ENCODE measurements around the gene AEBP2. TPM values are rescaled to one million over a fixed set of nuclear protein-coding genes. Genes with fewer than 3 reads are reported as not detected.

Gene AEBP2
- total and polyA plus RNA-seq, 3 donors from 2014 or later: 30.8 to 62.0 (median 57.7) TPM

DNA sequence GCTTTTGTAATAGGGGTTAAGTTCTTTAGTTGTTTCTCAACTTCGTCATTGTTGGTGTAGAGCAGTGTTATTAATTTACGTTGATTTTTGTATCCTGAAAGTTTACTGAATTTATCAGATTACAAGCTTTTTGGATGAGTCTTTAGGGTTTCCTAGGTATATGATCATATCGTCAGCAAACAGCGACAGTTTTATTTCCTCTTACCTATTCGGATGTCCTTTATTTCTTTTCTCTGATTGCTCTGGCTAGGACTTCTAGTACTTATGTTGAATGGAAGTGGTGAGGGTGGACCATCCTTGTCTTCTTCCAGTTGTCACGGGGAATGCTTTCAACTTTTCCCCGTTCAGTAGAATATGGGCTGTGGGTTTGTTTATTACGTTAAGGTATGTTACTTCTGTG lies 37.8 kb downstream of the AEBP2 start:
- TF ChIP-seq POLR2A (IDR thresholded peaks at IDR 0.05) (no peak), CTCF (IDR thresholded peaks at IDR 0.05) (no peak)
- Histone ChIP-seq H3K9me3 (no peaks in the 10 kb centered on the region), H3K27ac (no peak overlapping the region), H3K27me3 (no peaks in the 10 kb centered on the region), H3K4me1 (peaks cover 5% of the 10 kb centered on the region), H3K36me3 (ENCODE audit: low read depth, missing control alignments) (no peaks in the 10 kb centered on the region), H3K4me3 (no peak overlapping the region)
- intact Hi-C loops (cut with DNase I; ENCODE audit: low total_unique reads): no loop called here
- no peak for DNase-seq
- WGBS, 2 donors: 95 to 96% methylated on average over 8 of the region's 8 CpGs

- TF ChIP-seq CTCF (IDR thresholded peaks at IDR 0.05) (no peak), POLR2A (IDR thresholded peaks at IDR 0.05) (no peak)
- DNase-seq: no peak
- intact Hi-C loops (cut with DNase I; ENCODE audit: low total_unique reads): no loop called here
- 74 to 92% methylated on average over 1 of the region's 1 CpG for WGBS, 2 donors
- no peaks in the 10 kb centered on the region for H3K27me3 ChIP-seq
- H3K9me3 ChIP-seq: no peaks in the 10 kb centered on the region
- no peak overlapping the region for H3K27ac ChIP-seq
- H3K36me3 ChIP-seq (ENCODE audit: low read depth, missing control alignments): no peaks in the 10 kb centered on the region
- no peak overlapping the region for H3K4me3 ChIP-seq
- peaks cover 18% of the 10 kb centered on the region for H3K4me1 ChIP-seq
Measured at GRCh38 chr12:19480459-19480858, 41.2 kb downstream of the AEBP2 start.

DNA sequence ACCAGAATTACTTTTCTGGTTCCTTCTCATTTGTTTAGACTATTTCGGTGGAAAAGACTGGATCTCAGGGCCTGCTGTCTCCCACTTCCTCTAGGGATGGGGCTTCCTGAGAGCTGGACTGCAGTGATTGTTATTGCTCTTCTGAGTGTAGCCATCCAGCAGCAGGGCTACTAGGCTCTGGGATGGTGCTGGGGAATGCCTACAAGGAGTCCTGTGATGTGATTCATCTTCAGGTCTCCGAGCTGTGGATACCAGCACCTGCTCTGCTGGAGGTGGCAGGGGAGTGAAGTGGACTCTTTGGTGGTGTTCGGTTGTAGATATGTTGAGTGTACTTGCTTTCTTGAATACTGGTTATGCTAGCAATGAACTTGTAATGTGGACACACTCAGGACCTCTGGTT lies 42.7 kb downstream of the AEBP2 start:
- peaks cover 18% of the 10 kb centered on the region for H3K4me1 ChIP-seq
- no peak overlapping the region for H3K27ac ChIP-seq
- H3K4me3 ChIP-seq: no peak overlapping the region
- no peaks in the 10 kb centered on the region for H3K36me3 ChIP-seq (ENCODE audit: low read depth, missing control alignments)
- 92 to 93% methylated on average over 3 of the region's 3 CpGs for WGBS, 2 donors
- no peaks in the 10 kb centered on the region for H3K27me3 ChIP-seq
- no peak for DNase-seq
- intact Hi-C loops (cut with DNase I; ENCODE audit: low total_unique reads): no loop called here
- TF ChIP-seq CTCF (IDR thresholded peaks at IDR 0.05): no peak
- TF ChIP-seq POLR2A (IDR thresholded peaks at IDR 0.05): no peak
- no peaks in the 10 kb centered on the region for H3K9me3 ChIP-seq

- TF ChIP-seq POLR2A (IDR thresholded peaks at IDR 0.05) (no peak), CTCF (IDR thresholded peaks at IDR 0.05) (no peak)
- intact Hi-C loops (cut with DNase I; ENCODE audit: low total_unique reads): no loop called here
- 82 to 93% methylated on average over 9 of the region's 9 CpGs for WGBS, 2 donors
- DNase-seq: peak; percentile 55
- Histone ChIP-seq H3K4me1 (peaks cover 18% of the 10 kb centered on the region), H3K9me3 (no peaks in the 10 kb centered on the region), H3K27me3 (no peaks in the 10 kb centered on the region), H3K4me3 (no peak overlapping the region), H3K36me3 (ENCODE audit: low read depth, missing control alignments) (no peaks in the 10 kb centered on the region), H3K27ac (no peak overlapping the region)
Measured at GRCh38 chr12:19482551-19483109, 43.3 kb downstream of the AEBP2 start.

- Histone ChIP-seq H3K27me3 (no peaks in the 10 kb centered on the region), H3K4me3 (no peak overlapping the region), H3K4me1 (peaks cover 18% of the 10 kb centered on the region), H3K36me3 (ENCODE audit: low read depth, missing control alignments) (no peaks in the 10 kb centered on the region), H3K27ac (no peak overlapping the region), H3K9me3 (no peaks in the 10 kb centered on the region)
- no peak for TF ChIP-seq CTCF (IDR thresholded peaks at IDR 0.05)
- TF ChIP-seq POLR2A (IDR thresholded peaks at IDR 0.05): no peak
- no peak for DNase-seq
- intact Hi-C loops (cut with DNase I; ENCODE audit: low total_unique reads): no loop called here
- WGBS, 2 donors: 76 to 81% methylated on average over 4 of the region's 4 CpGs
Measured at GRCh38 chr12:19483727-19484126, 44.4 kb downstream of the AEBP2 start.

Data from testis (tissue), 3 donors.